Esophagus muscularis mucosa (tissue), 3 donors: ENCODE measurements around the gene SYT10.

Experiments
- EP300 ChIP-seq: sonication (generic); formaldehyde crosslinking; IDR thresholded peaks from one replicate; pipeline ENCODE4 v1.6.1; 2017; ENCODE audit warnings: antibody characterized with exemption
- POLR2AphosphoS5 ChIP-seq, 2 donors: sonication (generic); formaldehyde crosslinking; IDR thresholded peaks; one replicate each; pipeline ENCODE4 v1.6.1; 2017; ENCODE audit warnings: antibody characterized with exemption in 2 of 2

DNA sequence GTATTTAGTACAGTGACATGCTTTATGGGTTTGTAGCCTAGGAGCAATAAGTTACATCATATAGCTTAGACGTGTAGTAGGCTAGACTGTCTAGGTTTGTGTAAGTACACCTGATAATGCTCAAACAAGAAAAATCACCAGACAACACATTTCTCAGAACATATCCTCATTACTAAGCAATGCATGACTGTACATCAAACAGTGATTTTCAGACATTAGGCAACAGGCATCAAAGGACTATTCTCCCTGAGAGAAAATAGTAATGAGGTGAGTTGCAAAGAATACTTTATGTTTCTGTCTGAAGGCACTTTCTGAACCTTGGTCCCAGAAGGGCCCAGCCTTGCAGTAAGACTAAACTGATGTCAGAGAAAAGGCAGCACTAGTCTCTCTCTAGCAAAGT is 48.4 kb upstream of the SYT10 start:
- TF ChIP-seq POLR2AphosphoS5 (IDR thresholded peaks at IDR 0.05): no peak
- no peak for TF ChIP-seq EP300
